Anterior cingulate cortex (tissue), 58 donors: ENCODE results near the gene CCT7.

Experiments
- DNase-seq, 58 donors: peaks; one replicate each; lab custom pipeline; 2025; lab: John Stamatoyannopoulos, UW

The CCT7 gene

GRCh38 chr2:73266061-73266901 lies 32.2 kb downstream of the CCT7 start:
- peak in 24 of 58 donors; percentile 15 to 79 (median 40) for DNase-seq

DNA sequence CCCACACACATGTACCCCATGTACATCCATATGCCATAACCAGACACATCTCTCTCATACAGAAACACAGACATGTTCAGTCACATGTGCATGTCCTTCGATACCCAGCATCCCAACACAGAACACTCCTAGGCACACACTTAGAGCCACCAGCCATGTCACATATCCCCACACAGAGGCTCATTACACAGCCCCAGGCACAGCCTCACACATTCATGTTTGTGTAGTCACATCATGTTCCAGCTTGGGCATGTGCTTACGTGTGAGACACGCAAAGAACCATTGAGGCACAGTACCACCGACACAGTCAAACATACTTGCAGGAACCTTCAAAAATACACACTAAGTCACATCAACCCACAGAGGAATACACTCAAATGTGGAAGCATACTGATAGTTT lies 32.9 kb downstream of the CCT7 start:
- no peak for DNase-seq

- DNase-seq = no peak
These were observed 34.3 kb downstream of the CCT7 start for GRCh38 chr2:73268366-73268829.

DNA sequence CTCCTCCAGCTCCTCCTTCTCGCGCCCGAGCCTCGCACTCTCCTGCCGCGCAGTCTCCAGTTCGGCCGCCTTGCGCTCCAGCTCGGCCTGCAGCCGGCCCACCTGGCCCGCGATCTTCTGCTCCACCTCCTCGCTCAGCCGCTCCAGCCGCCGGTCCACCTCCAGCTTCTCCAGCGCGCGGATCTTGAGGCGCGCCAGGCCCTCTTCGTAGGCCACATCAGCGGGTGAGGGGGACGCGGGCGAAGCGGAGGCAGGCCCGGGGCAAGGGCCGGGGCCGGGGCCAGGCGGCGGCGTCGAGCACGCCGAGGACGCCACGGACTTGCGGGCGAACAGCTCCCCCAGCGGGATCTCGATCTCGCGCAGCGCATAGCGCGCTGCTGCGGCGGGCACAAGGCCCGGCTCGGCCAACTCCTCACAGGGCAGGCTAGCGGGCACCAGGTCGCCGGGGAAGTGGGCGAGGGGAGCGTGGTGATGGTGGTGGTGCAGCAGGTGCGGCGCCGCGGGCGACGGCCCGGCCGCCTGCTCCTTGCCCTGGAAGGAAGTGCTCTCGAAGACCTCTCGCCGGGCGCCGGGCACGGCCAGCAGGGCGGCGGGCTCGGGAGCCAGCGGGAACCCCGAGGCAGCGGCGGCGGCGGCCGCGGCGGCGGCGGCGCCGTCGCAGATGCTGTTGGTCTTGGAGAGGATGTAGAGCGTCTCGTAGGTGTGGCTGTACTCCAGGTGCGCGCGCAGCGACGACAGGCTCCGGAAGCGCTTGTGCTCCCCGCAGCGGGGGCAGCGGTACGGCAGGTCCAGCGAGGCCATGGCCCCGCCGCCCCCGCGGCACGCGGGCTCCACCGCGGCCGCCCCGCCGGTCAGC lies 35.0 kb downstream of the CCT7 start:
- peak in 8 of 58 donors; percentile 11 to 39 (median 26) for DNase-seq

- no peak for DNase-seq
These were observed 35.8 kb downstream of the CCT7 start for GRCh38 chr2:73269686-73270465.

DNA sequence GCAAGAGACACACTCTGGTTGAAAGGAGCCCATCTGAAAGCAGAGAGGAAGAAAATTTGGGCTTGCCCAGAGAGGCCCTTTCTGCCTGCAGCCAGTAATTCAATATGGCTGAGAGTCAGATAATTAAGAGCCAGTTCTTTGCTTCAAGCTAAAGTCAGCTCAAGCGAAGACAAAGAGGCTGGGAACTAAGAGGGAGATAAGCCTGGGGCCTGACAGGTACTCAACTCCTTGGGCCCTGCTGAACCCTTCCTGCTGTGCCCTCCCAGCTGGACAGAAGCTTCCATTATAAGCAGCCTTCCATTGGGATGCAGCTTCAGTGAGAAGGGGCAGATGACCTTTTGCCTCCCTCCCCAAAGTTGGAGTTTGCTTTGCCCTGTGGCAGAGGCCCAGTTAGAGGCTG lies 38.2 kb downstream of the CCT7 start:
- no peak for DNase-seq

DNA sequence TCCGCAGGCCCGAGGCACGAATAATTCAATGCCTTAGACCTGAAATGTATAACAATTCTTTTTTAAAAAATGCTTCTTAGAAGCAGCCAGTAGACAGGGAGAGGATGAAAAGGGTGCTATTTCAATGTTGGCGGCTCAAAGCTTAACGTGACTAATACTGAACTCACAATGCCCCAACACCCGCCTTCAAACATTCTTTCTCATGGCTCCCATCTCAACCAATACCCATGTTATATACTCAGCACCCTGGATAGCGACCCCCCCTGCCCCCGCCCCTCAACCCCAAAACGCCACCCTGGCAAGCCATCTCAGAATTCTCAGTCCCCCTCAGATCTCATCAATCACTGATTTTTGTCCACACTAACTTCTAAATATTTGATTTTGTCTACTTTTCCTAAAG lies 45.7 kb downstream of the CCT7 start:
- no peak for DNase-seq

- DNase-seq = no peak
These were observed 47.1 kb downstream of the CCT7 start for GRCh38 chr2:73281244-73281643.

DNA sequence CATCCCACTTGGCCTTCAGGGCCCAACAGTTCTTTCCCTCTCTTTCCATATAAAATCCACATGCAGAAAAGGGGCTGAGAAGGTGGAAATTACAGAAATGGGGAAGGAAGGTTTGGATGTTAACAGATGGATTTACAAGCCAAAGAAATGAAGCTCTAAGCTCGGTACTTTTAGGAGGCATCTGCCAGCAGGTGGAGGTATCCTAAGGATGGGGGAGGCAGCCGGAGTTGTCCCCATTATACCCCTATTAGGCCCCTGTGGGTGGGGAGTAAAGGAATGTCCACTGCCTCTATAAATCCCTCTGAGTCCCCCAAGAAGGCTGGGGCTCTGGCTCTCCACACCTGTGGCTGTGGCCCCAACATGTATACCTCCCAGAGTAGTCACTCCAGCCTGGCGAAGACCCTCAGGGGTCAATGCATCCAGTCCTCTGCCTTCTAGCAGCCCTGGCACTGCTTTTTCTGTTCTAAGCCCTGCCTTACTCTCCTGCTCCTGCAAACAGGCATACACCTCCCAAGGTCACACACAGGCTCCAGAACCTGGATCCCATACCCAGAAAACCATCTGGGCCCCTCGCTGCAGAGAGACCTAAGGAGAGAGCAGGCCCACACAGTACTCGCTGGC lies 48.9 kb downstream of the CCT7 start:
- no peak for DNase-seq

DNA sequence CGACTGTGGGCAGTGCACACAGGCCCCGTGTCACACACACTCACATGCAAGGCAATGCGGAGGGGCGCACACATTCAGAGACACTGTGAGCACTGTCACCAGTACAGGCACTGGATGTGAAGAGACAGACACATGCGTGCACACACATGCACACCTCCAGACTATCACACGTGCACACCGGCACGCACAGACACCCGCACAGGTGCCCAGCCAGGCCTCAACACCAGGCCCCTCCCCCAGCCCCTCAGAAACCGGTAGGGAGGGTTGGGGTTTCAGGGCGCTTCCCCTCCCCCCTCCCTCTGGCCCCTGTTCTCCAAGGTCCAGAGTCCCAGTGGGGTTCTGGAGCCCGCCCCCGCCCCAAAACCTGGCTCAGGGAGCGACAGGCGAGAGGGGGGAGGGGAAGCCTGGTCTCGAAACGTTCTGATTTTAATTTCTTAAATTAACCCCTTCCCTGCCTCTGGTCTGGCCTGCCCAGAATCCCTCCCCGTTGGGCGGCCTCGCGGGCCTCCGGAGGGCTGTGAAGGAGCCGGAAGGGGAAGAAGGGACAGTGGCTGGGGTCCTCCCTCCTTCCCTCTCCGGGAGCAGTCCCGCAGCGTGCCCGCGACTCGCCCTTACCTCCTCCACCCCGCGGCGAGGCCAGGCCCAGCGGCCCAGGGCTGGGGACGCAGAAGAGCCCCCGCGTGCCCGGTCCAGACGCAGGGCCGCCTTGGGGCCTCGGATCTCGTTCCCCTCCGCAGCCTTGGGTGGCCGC lies 49.6 kb downstream of the CCT7 start:
- DNase-seq = peak in 3 of 58 donors; percentile 32 to 52 (median 36)

DNA sequence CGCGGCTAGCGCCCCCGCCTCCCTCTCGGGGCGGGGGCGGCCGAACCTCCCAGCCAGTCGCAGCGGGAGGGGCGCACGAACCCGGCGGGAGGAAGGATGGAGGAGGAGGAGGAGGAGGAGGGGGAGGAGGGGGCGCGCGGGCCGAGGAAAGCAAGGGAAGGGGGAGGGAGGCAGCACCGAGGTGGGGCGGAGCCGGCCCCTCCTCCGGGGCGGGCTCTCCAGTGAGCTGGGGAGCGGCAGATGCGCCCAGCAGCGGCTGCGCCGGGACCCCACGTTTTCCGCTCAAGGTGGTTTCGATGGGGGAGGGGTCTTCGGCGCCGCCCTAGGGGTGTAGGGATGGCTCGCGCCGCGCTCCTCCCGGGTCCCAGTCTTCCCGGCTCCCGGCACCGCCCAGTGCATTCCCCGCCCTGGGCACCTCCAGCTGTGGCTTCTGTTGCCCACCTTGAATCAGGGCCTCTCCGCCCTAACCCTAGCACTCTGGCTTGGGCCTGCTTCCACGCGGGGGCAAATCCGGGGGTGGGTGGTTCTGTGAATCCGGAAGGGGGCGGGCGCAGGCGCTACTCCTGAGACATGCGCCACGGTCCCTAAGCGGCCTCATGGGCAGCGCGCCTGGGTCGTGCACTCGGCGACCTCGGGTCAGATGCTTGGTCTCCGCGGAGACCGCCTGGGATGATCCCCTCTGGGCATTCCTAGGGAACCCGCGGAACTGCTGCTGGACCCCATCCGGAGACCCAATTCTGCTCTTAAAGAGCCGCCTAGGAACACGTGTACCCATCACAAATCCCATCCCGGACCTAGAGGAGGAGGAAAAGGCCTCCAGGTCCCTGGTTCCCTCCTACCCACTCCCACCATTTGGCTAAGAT lies 50.4 kb downstream of the CCT7 start, which contains the start of gene FBXO41:
TSS of gene FBXO41 (minus strand) at position 183 of the 863 bp plus-strand sequence. CDS start 14,848 bp downstream, outside the sequence.
- peak in 28 of 58 donors; percentile 26 to 76 (median 50) for DNase-seq

GRCh38 chr2:73285159-73285739 lies 51.1 kb downstream of the CCT7 start:
- peak in 14 of 58 donors; percentile 17 to 74 (median 32) for DNase-seq

- DNase-seq = peak in 1 of 58 donors; percentile 20
These were observed 52.1 kb downstream of the CCT7 start for GRCh38 chr2:73286134-73286655.

DNA sequence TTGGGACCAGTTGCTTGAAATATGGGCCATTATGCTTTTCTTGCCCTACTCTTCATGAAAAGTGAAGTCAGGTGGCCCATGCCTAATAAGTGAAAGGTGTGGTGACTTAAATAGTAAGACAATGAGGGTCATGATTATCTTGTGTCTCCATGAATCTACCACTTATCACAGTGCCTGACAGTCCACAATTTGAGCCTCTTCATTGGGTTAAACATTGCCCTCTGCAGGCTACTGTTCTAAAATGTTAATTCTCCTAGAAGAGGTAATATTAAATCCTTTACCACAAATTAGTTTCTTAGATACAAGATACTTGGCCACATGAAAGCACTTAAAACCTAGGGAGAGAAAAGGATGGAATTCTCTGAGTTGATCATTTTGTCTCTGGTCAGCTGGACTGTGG lies 55.2 kb downstream of the CCT7 start:
- no peak for DNase-seq

GRCh38 chr2:73290049-73290839 lies 56.1 kb downstream of the CCT7 start:
- peak in 18 of 58 donors; percentile 18 to 70 (median 36) for DNase-seq

GRCh38 chr2:73291093-73291460 lies 57.0 kb downstream of the CCT7 start:
- DNase-seq = no peak
